NK-92 (cell line): Measurements from ENCODE around the gene ANO9.

Experiments
- DNase-seq: peaks from one replicate; lab custom pipeline; 2025; ENCODE audit not compliant: unreplicated experiment; lab: John Stamatoyannopoulos, UW

The ANO9 gene

GRCh38 chr11:371716-372590, 69.9 kb downstream of the ANO9 start:
- DNase-seq = no peak

DNA sequence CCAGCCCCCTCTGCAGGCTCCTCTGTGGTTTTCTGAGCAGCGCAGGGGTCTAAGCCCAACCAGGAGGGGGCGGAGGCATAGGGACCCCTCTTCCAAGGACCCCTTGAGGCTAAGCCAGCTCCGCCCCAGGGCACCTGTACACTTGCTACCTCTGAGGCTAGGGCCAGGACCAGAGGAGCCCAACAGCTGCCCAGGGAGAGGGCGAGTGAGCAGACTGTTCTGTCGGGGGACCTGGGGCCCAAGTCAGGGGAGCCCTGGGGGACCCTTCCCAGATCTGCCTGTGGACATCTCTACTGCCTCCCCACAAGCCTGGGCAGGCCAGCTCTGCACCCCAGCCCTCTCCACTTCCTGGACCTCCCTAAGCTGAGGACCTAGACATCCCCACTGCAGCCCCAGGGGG, 70.8 kb downstream of the ANO9 start:
- no peak for DNase-seq

GRCh38 chr11:370070-370941, 71.5 kb downstream of the ANO9 start:
- no peak for DNase-seq

- DNase-seq = no peak
Measured at GRCh38 chr11:369336-370018, 72.3 kb downstream of the ANO9 start, which contains the start of gene B4GALNT4. B4GALNT4 (plus strand) TSS chr11:369499; CDS start chr11:369804, 305 bp downstream.

GRCh38 chr11:368414-369335, 73.1 kb downstream of the ANO9 start:
- DNase-seq = no peak

GRCh38 chr11:367956-368413, 73.8 kb downstream of the ANO9 start:
- no peak for DNase-seq
